Peyer's patch (tissue), 4 donors: ENCODE data around the gene STXBP3.

Experiments used
- POLR2A ChIP-seq, 2 donors: fragments of 450-650 bp; IDR thresholded peaks; one replicate each; pipeline ENCODE4 v1.5.1; 2017; ENCODE audit warnings: antibody characterized with exemption in 2 of 2, mild to moderate bottlenecking in 2 of 2, moderate library complexity in 2 of 2
- TF ChIP-seq, protein P1 (sequence below), 6 experiments: fragments of 450-650 bp in 4 of 6; fragments of 200-600 bp in 2 of 6; sonication (generic) in 1 of 6; IDR thresholded peaks; one replicate each; pipeline ENCODE4 v1.5.1; 2017 to 2019; ENCODE audit warnings: antibody characterized with exemption in 6 of 6, mild to moderate bottlenecking in 3 of 6, moderate library complexity in 1 of 6

GRCh38 chr1:108847494-108847893 is 101.0 kb downstream of the STXBP3 start:
- TF ChIP-seq, protein P1, sequence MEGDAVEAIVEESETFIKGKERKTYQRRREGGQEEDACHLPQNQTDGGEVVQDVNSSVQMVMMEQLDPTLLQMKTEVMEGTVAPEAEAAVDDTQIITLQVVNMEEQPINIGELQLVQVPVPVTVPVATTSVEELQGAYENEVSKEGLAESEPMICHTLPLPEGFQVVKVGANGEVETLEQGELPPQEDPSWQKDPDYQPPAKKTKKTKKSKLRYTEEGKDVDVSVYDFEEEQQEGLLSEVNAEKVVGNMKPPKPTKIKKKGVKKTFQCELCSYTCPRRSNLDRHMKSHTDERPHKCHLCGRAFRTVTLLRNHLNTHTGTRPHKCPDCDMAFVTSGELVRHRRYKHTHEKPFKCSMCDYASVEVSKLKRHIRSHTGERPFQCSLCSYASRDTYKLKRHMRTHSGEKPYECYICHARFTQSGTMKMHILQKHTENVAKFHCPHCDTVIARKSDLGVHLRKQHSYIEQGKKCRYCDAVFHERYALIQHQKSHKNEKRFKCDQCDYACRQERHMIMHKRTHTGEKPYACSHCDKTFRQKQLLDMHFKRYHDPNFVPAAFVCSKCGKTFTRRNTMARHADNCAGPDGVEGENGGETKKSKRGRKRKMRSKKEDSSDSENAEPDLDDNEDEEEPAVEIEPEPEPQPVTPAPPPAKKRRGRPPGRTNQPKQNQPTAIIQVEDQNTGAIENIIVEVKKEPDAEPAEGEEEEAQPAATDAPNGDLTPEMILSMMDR (IDR thresholded peaks at IDR 0.05) = no peak
- TF ChIP-seq POLR2A (IDR thresholded peaks at IDR 0.05) = no peak
